Measurements from ENCODE around the gene B3GNT9. TPM values are rescaled to one million over a fixed set of nuclear protein-coding genes. Genes with fewer than 3 reads are reported as not detected.

Gene B3GNT9
- total and polyA plus RNA-seq, 9 donors, result 7.7 to 18.8 (median 13.1) TPM

GRCh38 chr16:67177743-67178699 is 27.2 kb upstream of the B3GNT9 start:
- Histone ChIP-seq H3K27me3 (ENCODE audit: control insufficient read depth, insufficient read depth, low read length) (peaks cover 46% of the 10 kb centered on the region), H3K9me3 (replicated peaks; ENCODE audit: control insufficient read depth, low read depth, low read length) (no peaks in the 10 kb centered on the region), H3K4me3 (ENCODE audit: low read length) (peak overlapping the region; percentile 26), H3K4me1 (ENCODE audit: control insufficient read depth, insufficient read depth, low read length) (peaks cover 42% of the 10 kb centered on the region), H3K36me3 (ENCODE audit: control insufficient read depth, insufficient read depth, low read length) (peaks cover 18% of the 10 kb centered on the region), H3K27ac (ENCODE audit: low read length) (no peak overlapping the region)
- peak; percentile 74 for DNase-seq
- 3% methylated on average over 73 of the region's 73 CpGs for WGBS (ENCODE audit: insufficient coverage)

- peaks cover 18% of the 10 kb centered on the region for H3K36me3 ChIP-seq (ENCODE audit: control insufficient read depth, insufficient read depth, low read length)
- peaks cover 58% of the 10 kb centered on the region for H3K27me3 ChIP-seq (ENCODE audit: control insufficient read depth, insufficient read depth, low read length)
- H3K4me3 ChIP-seq (ENCODE audit: low read length), result no peak overlapping the region
- H3K4me1 ChIP-seq (ENCODE audit: control insufficient read depth, insufficient read depth, low read length), result peaks cover 39% of the 10 kb centered on the region
- no peak for DNase-seq
- H3K27ac ChIP-seq (ENCODE audit: low read length), result no peak overlapping the region
- 84% methylated on average over 12 of the region's 12 CpGs for WGBS (ENCODE audit: insufficient coverage)
- H3K9me3 ChIP-seq (replicated peaks; ENCODE audit: control insufficient read depth, low read depth, low read length), result no peaks in the 10 kb centered on the region
Measured at GRCh38 chr16:67176662-67177061, 25.9 kb upstream of the B3GNT9 start.

- Histone ChIP-seq H3K27ac (ENCODE audit: low read length) (peak overlapping the region; percentile 62), H3K4me3 (ENCODE audit: low read length) (peak overlapping the region; percentile 38), H3K27me3 (ENCODE audit: control insufficient read depth, insufficient read depth, low read length) (peaks cover 75% of the 10 kb centered on the region), H3K9me3 (replicated peaks; ENCODE audit: control insufficient read depth, low read depth, low read length) (no peaks in the 10 kb centered on the region), H3K36me3 (ENCODE audit: control insufficient read depth, insufficient read depth, low read length) (peaks cover 11% of the 10 kb centered on the region), H3K4me1 (ENCODE audit: control insufficient read depth, insufficient read depth, low read length) (peaks cover 54% of the 10 kb centered on the region)
- DNase-seq, result no peak
- 21% methylated on average over 31 of the region's 31 CpGs for WGBS (ENCODE audit: insufficient coverage)
Measured at GRCh38 chr16:67174706-67175231, 24.0 kb upstream of the B3GNT9 start.

GRCh38 chr16:67173808-67174705 is 23.3 kb upstream of the B3GNT9 start:
- Histone ChIP-seq H3K27ac (ENCODE audit: low read length) (peak overlapping the region; percentile 62), H3K4me1 (ENCODE audit: control insufficient read depth, insufficient read depth, low read length) (peaks cover 62% of the 10 kb centered on the region), H3K27me3 (ENCODE audit: control insufficient read depth, insufficient read depth, low read length) (peaks cover 83% of the 10 kb centered on the region)

GRCh38 chr16:67173323-67173722 is 22.5 kb upstream of the B3GNT9 start:
- DNase-seq, result no peak
- 69% methylated on average over 1 of the region's 1 CpG for WGBS (ENCODE audit: insufficient coverage)
- Histone ChIP-seq H3K27ac (ENCODE audit: low read length) (peak overlapping the region; percentile 17), H3K27me3 (ENCODE audit: control insufficient read depth, insufficient read depth, low read length) (peaks cover 90% of the 10 kb centered on the region), H3K4me1 (ENCODE audit: control insufficient read depth, insufficient read depth, low read length) (peaks cover 63% of the 10 kb centered on the region), H3K4me3 (ENCODE audit: low read length) (peak overlapping the region; percentile 38), H3K9me3 (replicated peaks; ENCODE audit: control insufficient read depth, low read depth, low read length) (no peaks in the 10 kb centered on the region), H3K36me3 (ENCODE audit: control insufficient read depth, insufficient read depth, low read length) (peaks cover 11% of the 10 kb centered on the region)

More at GRCh38 chr16:67173808-67174705, 23.3 kb upstream of the B3GNT9 start:
- peak; percentile 77 for DNase-seq
- peak overlapping the region; percentile 38 for H3K4me3 ChIP-seq (ENCODE audit: low read length)
- WGBS (ENCODE audit: insufficient coverage), result 1% methylated on average over 58 of the region's 71 CpGs
- no peaks in the 10 kb centered on the region for H3K9me3 ChIP-seq (replicated peaks; ENCODE audit: control insufficient read depth, low read depth, low read length)
- H3K36me3 ChIP-seq (ENCODE audit: control insufficient read depth, insufficient read depth, low read length), result peaks cover 11% of the 10 kb centered on the region

GRCh38 chr16:67170949-67171649 is 20.3 kb upstream of the B3GNT9 start:
- H3K9me3 ChIP-seq (replicated peaks; ENCODE audit: control insufficient read depth, low read depth, low read length), result no peaks in the 10 kb centered on the region
- peaks cover 6% of the 10 kb centered on the region for H3K36me3 ChIP-seq (ENCODE audit: control insufficient read depth, insufficient read depth, low read length)
- H3K27me3 ChIP-seq (ENCODE audit: control insufficient read depth, insufficient read depth, low read length), result peaks cover 97% of the 10 kb centered on the region
- H3K4me3 ChIP-seq (ENCODE audit: low read length), result peak overlapping the region; percentile 49
- DNase-seq, result no peak
- 17% methylated on average over 12 of the region's 14 CpGs for WGBS (ENCODE audit: insufficient coverage)
- peak overlapping the region; percentile 95 for H3K27ac ChIP-seq (ENCODE audit: low read length)
- peaks cover 55% of the 10 kb centered on the region for H3K4me1 ChIP-seq (ENCODE audit: control insufficient read depth, insufficient read depth, low read length)

- DNase-seq, result peak; percentile 72
- peaks cover 52% of the 10 kb centered on the region for H3K4me1 ChIP-seq (ENCODE audit: control insufficient read depth, insufficient read depth, low read length)
- H3K27ac ChIP-seq (ENCODE audit: low read length), result peak within 1 kb of the TSS; percentile 95
- H3K27me3 ChIP-seq (ENCODE audit: control insufficient read depth, insufficient read depth, low read length), result peaks cover 97% of the 10 kb centered on the region
- H3K4me3 ChIP-seq (ENCODE audit: low read length), result peak within 1 kb of the TSS; percentile 49
- WGBS (ENCODE audit: insufficient coverage), result under 1% methylated on average over 30 of the region's 50 CpGs
- no peaks in the 10 kb centered on the region for H3K9me3 ChIP-seq (replicated peaks; ENCODE audit: control insufficient read depth, low read depth, low read length)
- H3K36me3 ChIP-seq (ENCODE audit: control insufficient read depth, insufficient read depth, low read length), result no peaks in the 10 kb centered on the region
Measured at GRCh38 chr16:67170168-67170948, 19.6 kb upstream of the B3GNT9 start, which contains the start of gene NOL3. Gene NOL3 (plus strand): TSS chr16:67170538.

GRCh38 chr16:67169642-67170167 is 18.9 kb upstream of the B3GNT9 start:
- Histone ChIP-seq H3K36me3 (ENCODE audit: control insufficient read depth, insufficient read depth, low read length) (no peaks in the 10 kb centered on the region), H3K27me3 (ENCODE audit: control insufficient read depth, insufficient read depth, low read length) (peaks cover 97% of the 10 kb centered on the region), H3K27ac (ENCODE audit: low read length) (peak overlapping the region; percentile 85), H3K9me3 (replicated peaks; ENCODE audit: control insufficient read depth, low read depth, low read length) (no peaks in the 10 kb centered on the region), H3K4me3 (ENCODE audit: low read length) (peak overlapping the region; percentile 49), H3K4me1 (ENCODE audit: control insufficient read depth, insufficient read depth, low read length) (peaks cover 53% of the 10 kb centered on the region)
- 1% methylated on average over 21 of the region's 24 CpGs for WGBS (ENCODE audit: insufficient coverage)
- no peak for DNase-seq
